Mesothelial cell of epicardium (in vitro differentiated cells): Measurements from ENCODE around the gene NUBP1. TPM values are rescaled to one million over a fixed set of nuclear protein-coding genes. Genes with fewer than 3 reads are reported as not detected.

Experiments used
- DNase-seq, 2 experiments: peaks; one replicate each; pipeline ENCODE4 v3.0.0; 2021; ENCODE audit warnings: low spot score in 2 of 2; ENCODE audit not compliant: unreplicated experiment in 2 of 2
- H3K27ac Mint-ChIP-seq: 2 replicates; pipeline ENCODE4 v1.8.0; 2021; ENCODE audit warnings: mixed read lengths
- H3K27me3 Mint-ChIP-seq: 2 replicates; pipeline ENCODE4 v1.8.0; 2021; ENCODE audit warnings: low read depth, mixed read lengths
- H3K36me3 Mint-ChIP-seq: 2 replicates; pipeline ENCODE4 v1.8.0; 2021; ENCODE audit warnings: mixed read lengths
- H3K4me1 Mint-ChIP-seq: 2 replicates; pipeline ENCODE4 v1.8.0; 2021; ENCODE audit warnings: mixed read lengths
- H3K4me3 Mint-ChIP-seq: 2 replicates; pipeline ENCODE4 v1.8.0; 2021; ENCODE audit warnings: mild to moderate bottlenecking, moderate library complexity, mixed read lengths
- H3K9me3 Mint-ChIP-seq: 2 replicates; pipeline ENCODE4 v1.8.0; 2021; ENCODE audit warnings: mixed read lengths
- total RNA-seq: library from RNA; stranded (reverse); gene quantifications from 3 replicates; pipeline ENCODE4 v1.2.1, GENCODE V29; 2021
- TF ChIP-seq, protein P1 (sequence below): fragments of 200-600 bp; sonication (generic); IDR thresholded peaks from one replicate; pipeline ENCODE4 v1.5.0; 2021; ENCODE audit warnings: antibody characterized with exemption; ENCODE audit not compliant: unreplicated experiment

The NUBP1 gene
- 18.1 to 23.0 TPM (median 20.5 TPM) in 3 replicates for total RNA-seq

DNA sequence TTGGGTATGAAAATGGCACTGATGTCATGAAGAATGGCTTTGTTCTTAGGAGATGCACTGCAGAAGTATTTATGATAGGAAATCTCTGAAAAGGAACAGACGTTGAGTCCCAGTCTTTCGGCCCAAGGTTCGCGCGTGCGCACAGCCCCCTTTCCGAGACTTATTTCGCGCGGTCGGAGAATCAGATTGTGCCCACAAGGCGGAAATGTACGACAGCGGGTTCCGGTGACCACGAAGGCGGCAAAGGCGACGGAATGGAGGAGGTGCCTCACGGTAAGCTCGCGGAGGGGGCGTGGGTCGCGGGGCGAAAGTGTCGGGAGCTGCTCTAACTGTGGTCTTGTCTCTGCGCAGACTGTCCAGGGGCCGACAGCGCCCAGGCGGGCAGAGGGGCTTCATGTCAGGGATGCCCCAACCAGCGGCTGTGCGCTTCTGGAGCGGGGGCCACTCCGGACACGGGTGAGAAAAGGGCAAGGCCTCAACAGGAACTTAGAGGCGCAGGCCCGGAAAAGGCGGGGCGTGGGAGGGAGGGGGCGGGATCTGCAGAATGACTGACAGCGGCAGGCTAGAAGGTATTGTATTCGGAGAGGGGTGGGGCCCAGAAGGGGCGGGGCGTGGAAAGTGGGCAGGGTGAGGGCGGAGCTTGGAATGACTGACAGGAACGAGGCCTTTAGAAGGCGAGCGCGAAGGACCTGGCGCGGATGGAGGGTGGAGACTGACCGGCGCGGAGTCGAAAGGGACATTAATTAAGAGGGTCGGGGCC lies at the start of gene NUBP1:
TSS of gene NUBP1 (plus strand) at position 233 of the 760 bp plus-strand sequence. CDS start at position 255, 22 bp downstream.
- TF ChIP-seq, protein P1, sequence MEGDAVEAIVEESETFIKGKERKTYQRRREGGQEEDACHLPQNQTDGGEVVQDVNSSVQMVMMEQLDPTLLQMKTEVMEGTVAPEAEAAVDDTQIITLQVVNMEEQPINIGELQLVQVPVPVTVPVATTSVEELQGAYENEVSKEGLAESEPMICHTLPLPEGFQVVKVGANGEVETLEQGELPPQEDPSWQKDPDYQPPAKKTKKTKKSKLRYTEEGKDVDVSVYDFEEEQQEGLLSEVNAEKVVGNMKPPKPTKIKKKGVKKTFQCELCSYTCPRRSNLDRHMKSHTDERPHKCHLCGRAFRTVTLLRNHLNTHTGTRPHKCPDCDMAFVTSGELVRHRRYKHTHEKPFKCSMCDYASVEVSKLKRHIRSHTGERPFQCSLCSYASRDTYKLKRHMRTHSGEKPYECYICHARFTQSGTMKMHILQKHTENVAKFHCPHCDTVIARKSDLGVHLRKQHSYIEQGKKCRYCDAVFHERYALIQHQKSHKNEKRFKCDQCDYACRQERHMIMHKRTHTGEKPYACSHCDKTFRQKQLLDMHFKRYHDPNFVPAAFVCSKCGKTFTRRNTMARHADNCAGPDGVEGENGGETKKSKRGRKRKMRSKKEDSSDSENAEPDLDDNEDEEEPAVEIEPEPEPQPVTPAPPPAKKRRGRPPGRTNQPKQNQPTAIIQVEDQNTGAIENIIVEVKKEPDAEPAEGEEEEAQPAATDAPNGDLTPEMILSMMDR, result peak; percentile 43
- H3K4me3 Mint-ChIP-seq, result peak within 1 kb of the TSS; percentile 88
- peaks cover 29% of the 10 kb centered on the region for H3K4me1 Mint-ChIP-seq
- peak; percentile 97 to 99 for DNase-seq
- H3K9me3 Mint-ChIP-seq, result no peaks in the 10 kb centered on the region
- peaks cover 5% of the 10 kb centered on the region for H3K36me3 Mint-ChIP-seq
- peak within 1 kb of the TSS; percentile 99 for H3K27ac Mint-ChIP-seq
- H3K27me3 Mint-ChIP-seq, result no peaks in the 10 kb centered on the region

- no peaks in the 10 kb centered on the region for H3K9me3 Mint-ChIP-seq
- no peak for DNase-seq
- no peaks in the 10 kb centered on the region for H3K36me3 Mint-ChIP-seq
- no peak overlapping the region for H3K4me3 Mint-ChIP-seq
- H3K27me3 Mint-ChIP-seq, result peaks cover 1% of the 10 kb centered on the region
- TF ChIP-seq, protein P1, result no peak
- no peaks in the 10 kb centered on the region for H3K4me1 Mint-ChIP-seq
- no peak overlapping the region for H3K27ac Mint-ChIP-seq
These were observed 49.8 kb upstream of the NUBP1 start for GRCh38 chr16:10693889-10694288.

DNA sequence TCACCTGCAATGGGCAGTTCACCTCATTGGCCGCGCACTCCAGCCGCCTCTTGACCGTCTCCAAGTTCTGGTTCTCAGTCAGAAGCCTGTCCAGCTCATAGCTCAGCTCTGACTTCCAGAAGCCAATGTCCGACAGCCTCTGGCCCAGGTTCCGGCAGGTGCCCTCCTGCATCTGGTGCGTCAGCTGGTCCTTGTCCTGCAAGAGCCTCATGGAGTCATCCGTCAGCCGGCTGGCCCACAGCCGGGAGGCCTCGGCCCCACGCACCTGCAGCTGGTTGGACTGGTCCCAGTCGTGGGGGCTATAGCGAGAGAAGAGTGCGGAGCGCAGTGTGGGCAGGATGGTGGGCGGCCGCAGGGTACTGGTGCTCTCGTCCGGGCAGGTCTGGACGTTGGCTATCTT lies 49.3 kb upstream of the NUBP1 start:
- peaks cover 1% of the 10 kb centered on the region for H3K27me3 Mint-ChIP-seq
- no peak for DNase-seq
- no peaks in the 10 kb centered on the region for H3K4me1 Mint-ChIP-seq
- H3K36me3 Mint-ChIP-seq, result no peaks in the 10 kb centered on the region
- H3K4me3 Mint-ChIP-seq, result no peak overlapping the region
- no peaks in the 10 kb centered on the region for H3K9me3 Mint-ChIP-seq
- H3K27ac Mint-ChIP-seq, result no peak overlapping the region
- TF ChIP-seq, protein P1, result no peak

DNA sequence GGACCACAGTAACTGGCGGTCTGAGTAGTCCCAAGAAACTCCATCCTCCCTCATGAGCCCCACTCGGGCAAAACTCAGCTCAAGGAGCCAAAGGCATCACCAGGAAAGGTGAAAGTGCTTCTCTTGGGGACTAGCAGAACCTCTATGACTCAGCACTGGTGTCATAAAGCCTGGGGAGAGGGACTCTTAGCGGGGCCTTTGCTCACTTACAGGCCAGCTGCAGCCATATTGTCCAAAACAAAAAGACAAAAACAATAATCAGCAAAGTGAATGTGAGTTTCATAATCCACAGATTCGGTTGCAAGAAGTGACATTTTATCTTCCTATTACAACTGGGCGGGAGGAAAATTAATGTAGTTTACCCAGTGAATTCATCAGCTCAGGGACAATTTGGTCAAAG lies 48.8 kb upstream of the NUBP1 start, which contains the start of gene TEKT5:
TSS of gene TEKT5 (minus strand) at position 101 of the 400 bp plus-strand sequence. CDS start at position 44, 57 bp downstream.
- Mint-ChIP-seq H3K36me3 (no peaks in the 10 kb centered on the region), H3K4me1 (no peaks in the 10 kb centered on the region), H3K27ac (no peak within 1 kb of the TSS), H3K27me3 (peaks cover 1% of the 10 kb centered on the region), H3K9me3 (no peaks in the 10 kb centered on the region), H3K4me3 (no peak within 1 kb of the TSS)
- TF ChIP-seq, protein P1, result no peak
- DNase-seq, result no peak

DNA sequence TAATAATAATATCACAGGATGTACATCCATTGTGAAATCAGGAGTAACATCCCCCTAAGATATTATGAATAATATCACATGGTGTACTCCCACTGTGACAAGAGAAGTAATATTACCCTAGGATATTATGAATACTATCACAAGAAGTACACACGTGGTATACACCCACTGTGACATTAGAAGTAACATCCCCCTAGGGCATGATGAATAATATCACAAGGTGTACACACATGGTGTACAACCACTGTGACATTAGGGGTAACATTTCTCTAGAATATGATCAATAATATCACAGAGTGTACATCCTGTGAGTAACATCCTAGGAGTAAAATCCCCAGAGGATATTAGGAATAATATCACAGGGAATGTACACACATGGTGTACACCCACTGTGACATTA lies 43.9 kb upstream of the NUBP1 start:
- H3K36me3 Mint-ChIP-seq, result no peaks in the 10 kb centered on the region
- H3K9me3 Mint-ChIP-seq, result peaks cover 6% of the 10 kb centered on the region
- H3K27me3 Mint-ChIP-seq, result no peaks in the 10 kb centered on the region
- no peak overlapping the region for H3K4me3 Mint-ChIP-seq
- no peaks in the 10 kb centered on the region for H3K4me1 Mint-ChIP-seq
- no peak for DNase-seq
- TF ChIP-seq, protein P1, result no peak
- no peak overlapping the region for H3K27ac Mint-ChIP-seq
